HG03457 (cell line): ENCODE measurements around the gene TTBK1.

ENCODE experiments used
- ATAC-seq: cut with Tn5 transposase; IDR thresholded peaks from one replicate; pipeline ENCODE4 v1.9.1; 2021; ENCODE audit warnings: moderate number of reproducible peaks; ENCODE audit not compliant: unreplicated experiment

Gene TTBK1

DNA sequence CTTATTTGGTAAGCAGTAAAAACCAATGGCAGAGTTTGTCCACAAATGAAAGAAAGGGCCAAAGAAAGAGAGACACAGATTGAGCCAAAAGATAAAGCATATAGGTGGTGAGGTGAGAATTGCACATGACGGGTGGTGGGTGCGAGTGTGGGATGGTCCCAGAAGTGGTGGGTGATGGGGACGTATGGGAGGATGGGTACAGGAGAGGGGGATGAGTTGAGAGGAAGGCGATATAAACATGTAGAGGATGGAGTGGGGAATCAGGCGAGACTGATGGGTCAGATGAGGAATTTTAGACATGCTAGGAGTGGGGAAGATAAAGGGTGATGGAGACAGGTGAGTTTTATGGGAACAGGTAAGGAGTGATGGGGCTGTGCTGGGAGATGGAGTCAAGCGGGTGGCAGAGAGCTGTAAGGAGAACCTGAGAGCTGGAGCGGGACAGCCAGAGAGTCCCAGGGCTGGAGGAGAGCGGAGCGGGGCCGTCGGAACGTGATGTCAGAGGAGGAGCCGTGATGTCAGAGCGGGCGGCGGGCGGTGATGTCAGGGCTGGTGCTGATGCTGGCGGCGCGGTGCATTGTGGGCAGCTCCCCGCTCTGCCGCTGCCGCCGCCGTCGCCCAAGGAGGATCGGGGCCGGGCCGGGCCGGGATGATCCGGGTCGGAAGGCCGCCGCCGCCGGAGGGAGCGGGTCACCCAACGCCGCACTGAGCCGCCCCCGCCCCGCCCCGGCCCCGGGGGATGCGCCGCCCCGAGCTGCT lies at the start of gene TTBK1:
Gene TTBK1 (plus strand): TSS at position 574 of the 756 bp plus-strand sequence. CDS start 3,180 bp downstream, outside the sequence.
- ATAC-seq = no peak

DNA sequence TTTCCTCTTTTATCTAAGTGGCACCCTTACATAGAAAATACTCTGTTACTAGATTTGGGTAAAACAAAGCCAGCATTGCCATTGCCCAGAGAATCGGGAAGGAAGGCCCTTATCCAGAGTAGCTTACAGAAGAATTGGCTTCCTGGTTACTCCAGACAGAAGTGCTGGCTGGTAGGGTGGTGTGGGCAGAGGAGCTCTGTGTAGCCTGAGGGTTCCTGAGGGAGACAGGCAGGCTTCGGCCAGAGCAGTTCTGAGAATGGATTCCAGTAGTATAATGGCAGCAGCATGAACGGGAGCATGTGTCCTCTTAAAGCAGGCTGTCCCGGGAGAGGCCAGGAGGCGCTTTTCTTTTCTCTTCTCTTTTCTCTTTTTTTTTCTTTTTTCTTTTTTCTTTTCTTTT lies 49.4 kb upstream of the TTBK1 start:
- ATAC-seq = no peak

DNA sequence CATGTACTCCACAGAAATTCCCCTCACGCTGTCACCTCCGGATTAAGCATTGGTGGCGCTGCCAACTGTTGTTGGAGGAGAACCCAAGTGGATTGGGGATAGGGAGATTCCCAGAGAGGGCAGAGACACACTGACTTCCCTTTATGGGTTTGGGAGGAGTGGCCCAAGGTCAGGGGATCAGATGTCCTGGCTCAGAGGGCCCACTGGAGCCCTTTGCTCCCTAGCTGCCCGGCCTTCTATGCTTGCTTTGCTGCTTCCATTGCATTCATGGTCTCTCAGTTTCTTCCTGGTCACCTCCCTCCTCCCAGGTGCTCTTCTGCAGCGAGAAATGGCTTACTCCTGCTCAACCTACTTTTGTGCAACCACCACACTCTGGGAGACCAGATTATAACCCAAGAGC lies 46.9 kb upstream of the TTBK1 start:
- no peak for ATAC-seq

DNA sequence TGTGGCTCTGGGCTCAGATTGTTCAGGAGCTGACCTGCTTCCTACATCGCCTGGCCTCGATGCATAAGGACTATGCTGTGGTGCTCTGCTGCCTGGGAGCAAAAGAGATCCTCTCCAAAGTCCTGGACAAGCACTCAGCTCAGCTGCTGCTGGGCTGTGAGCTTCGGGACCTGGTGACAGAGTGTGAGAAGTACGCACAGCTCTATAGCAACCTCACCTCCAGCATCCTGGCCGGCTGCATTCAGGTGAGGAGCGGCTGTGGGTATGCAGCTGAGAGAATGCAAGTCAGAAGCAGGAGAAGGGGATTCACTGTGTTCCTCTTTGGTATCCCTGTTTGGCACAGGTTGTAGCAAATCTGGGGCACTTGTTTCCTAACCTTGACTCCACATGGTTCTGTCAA lies 43.4 kb upstream of the TTBK1 start:
- no peak for ATAC-seq

DNA sequence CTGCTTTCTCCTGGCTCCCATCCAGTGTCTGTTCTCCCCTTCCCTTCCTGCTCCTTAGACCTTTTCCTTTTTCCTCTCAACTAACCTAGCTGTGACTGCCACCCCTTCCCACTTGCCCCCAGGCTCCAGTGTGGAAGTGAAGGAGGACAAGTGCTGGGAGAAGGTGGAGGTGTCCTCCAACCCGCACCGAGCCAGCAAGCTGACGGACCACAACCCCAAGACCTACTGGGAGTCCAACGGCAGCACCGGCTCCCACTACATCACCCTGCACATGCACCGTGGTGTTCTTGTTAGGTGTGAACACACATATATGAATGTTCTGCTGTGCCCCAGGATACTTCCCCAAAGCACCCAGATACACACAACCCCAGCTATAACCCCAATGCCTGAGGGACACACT lies 42.7 kb upstream of the TTBK1 start:
- no peak for ATAC-seq

DNA sequence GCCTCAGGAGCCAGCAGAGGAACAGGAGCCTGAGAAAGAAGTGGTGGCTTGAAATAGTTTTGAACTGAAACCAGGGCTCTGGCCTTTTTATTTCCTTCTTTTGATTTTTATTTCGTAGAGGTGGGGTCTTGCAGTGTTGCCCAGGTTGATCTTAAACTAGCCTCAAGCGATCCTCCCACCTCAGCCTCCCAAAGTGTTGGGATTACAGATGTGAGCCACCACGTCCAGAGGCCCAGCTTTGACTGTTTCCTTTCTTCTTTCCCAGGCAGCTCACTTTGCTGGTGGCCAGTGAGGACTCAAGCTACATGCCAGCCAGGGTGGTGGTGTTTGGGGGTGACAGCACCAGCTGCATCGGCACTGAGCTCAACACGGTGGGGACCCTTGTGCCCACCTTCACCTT lies 40.8 kb upstream of the TTBK1 start:
- ATAC-seq = no peak

DNA sequence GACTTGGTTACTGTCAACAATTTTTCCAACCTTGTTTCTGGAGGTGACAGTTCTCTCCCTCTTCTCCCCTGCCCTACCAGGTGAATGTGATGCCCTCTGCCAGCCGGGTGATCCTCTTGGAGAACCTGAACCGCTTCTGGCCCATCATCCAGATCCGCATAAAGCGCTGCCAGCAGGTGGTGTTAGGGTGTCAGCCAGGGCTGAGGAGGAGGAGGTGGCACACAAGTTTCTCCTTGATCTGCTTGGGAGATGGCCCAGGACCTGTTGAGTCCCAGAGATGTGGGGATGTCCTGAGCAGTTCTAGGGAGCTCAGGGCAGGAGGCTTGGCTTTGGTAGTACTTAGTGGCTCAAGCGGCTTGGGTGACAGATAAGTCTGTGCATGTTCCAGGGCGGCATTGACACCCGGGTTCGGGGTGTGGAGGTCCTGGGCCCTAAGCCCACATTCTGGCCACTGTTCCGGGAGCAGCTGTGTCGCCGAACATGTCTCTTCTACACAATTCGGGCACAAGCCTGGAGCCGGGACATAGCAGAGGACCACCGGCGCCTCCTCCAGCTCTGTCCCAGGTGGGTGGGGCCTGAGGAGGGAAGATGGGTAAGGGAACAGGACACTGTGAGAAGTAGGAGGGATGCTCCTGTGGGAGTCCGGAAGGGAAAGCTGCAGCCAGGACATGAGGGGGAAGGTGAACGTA lies 40.1 kb upstream of the TTBK1 start:
- ATAC-seq = no peak

DNA sequence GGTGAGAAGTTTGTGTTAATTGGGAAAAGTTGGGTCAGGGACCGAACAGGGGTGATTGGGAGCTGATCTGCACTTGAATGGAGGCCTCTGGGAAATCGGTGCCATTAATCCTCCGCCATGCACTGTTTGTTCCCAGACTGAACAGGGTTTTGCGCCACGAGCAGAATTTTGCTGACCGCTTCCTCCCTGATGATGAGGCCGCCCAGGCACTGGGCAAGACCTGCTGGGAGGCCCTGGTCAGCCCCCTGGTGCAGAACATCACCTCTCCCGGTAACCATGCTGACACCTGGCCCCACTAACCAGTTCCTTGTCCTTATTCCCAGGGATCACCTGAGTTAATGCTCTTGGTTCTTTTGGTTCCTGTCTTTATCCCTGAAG lies 39.6 kb upstream of the TTBK1 start:
- no peak for ATAC-seq

DNA sequence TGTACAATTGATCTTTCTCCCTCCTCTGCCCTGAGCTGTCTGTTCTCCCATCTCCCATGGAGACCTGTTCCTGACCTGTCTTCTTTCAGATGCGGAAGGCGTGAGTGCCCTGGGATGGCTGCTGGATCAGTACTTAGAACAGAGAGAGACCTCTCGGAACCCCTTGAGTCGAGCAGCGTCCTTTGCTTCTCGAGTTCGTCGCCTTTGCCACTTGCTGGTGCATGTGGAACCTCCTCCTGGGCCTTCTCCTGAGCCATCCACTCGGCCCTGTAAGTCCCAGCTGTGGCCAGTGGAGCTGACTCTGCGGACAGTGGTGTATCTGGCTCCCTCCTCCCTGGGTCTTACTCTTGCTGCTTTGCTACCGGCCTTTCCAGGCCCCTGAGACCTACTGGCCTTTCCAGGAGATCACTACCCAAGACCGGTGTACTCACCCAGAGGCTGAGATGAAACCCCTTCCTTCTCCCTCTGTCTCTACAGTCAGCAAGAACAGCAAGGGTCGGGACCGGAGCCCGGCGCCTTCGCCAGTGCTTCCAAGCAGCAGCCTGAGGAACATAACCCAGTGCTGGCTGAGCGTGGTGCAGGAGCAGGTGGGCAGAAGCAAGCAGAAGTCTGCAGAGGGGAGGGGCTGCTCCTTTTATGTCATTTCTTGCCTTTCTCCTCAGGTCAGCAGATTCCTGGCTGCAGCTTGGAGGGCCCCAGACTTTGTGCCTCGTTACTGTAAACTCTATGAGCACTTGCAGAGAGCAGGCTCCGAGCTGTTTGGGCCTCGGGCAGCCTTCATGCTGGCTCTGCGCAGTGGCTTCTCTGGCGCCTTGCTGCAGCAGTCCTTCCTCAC lies 38.8 kb upstream of the TTBK1 start:
- ATAC-seq = no peak

DNA sequence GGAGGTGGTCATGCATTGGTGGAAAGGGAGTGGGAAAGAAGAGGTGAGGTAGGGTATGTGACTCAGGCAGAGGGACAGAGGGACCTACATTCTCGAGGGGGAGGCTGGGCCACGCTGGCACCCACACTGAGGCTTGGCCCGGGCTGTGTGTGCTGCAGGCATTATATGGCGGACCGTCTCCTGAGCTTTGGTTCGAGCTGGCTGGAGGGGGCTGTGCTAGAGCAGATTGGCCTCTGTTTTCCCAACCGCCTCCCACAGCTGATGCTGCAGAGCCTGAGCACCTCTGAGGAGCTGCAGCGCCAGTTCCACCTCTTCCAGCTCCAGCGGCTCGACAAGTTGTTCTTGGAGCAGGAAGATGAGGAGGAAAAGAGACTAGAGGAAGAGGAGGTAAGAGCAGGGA lies 37.4 kb upstream of the TTBK1 start:
- no peak for ATAC-seq

DNA sequence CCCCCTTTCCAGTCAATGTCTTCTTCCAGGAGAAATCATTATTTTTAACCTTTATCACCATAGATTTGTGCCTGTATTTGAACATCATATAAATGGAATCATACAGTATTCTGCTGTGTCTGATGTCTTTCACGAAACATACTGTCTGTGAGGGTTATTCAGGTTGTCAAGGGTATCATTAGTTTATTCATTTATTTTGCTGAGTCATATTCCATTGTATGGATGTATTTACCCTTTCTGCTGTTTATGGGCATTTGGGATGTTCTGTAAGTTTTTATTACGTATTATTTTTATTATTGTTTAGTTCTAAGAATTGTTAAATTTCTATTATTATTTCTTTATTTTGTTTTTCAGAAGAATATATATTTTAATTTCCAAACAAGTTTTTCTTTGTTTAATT lies 36.0 kb upstream of the TTBK1 start:
- no peak for ATAC-seq

DNA sequence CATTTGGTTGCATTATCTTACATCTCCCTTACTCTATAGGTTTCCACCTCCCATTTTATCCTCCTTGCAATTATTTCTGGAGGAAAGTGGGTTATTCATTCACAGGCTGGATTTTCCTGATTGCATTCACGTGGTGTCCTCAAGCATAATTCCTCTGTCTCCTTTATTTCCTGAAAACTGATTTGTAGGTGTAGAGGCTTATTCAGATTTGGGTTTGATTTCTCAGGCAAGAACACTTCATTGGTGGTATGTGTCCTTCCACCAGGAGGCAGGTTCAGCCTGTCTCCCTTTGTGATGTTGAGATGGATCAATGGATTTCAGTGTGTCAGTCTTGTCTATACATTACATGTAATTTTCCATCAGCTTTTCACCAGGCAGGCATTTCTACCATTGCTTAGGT lies 31.3 kb upstream of the TTBK1 start:
- no peak for ATAC-seq

DNA sequence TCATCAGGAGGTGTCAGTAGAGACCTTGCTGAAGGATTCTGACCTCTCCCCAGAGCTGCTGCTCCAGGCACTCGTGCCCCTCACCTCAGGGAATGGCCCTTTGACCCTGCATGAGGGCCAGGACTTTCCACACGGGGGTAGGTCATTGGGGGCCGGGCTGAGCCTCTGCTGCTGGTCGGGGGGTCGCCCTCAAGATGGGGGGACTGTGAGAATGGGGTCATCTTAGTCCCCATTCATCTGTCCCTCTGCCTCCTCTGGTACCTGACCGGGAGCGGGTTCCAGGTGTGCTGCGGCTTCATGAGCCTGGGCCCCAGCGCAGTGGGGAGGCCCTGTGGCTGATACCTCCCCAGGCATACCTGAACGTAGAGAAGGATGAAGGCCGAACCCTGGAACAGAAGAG lies 29.9 kb upstream of the TTBK1 start:
- ATAC-seq = no peak

DNA sequence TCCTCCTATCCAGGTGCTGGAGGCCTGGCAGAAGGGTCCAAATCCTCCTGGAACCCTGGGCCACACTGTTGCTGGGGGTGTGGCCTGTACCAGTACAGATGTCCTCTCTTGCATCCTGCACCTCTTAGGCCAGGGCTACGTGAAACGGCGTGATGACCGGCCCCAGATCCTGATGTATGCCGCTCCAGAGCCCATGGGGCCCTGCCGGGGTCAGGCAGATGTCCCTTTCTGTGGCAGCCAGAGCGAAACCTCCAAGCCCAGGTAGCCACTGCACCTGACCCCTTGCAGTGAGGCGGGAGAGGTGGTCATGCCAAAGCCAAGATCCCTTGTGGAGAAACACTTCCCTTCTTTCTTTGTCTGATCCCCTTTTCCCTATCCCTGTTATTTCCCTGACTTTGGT lies 28.2 kb upstream of the TTBK1 start:
- ATAC-seq = no peak

DNA sequence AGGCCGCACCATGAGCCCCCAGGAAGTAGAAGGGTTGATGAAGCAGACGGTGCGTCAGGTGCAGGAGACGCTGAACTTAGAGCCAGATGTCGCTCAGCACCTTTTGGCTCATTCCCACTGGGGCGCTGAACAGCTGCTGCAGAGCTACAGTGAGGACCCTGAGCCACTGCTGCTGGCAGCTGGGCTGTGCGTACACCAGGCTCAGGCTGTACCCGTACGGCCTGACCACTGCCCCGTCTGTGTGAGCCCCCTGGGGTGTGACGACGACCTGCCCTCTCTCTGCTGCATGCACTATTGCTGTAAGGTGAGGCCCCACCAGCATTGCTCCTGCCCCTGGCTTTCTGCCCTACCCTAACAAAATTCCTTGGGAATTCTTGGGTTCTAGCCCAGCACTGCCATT lies 27.1 kb upstream of the TTBK1 start:
- no peak for ATAC-seq

DNA sequence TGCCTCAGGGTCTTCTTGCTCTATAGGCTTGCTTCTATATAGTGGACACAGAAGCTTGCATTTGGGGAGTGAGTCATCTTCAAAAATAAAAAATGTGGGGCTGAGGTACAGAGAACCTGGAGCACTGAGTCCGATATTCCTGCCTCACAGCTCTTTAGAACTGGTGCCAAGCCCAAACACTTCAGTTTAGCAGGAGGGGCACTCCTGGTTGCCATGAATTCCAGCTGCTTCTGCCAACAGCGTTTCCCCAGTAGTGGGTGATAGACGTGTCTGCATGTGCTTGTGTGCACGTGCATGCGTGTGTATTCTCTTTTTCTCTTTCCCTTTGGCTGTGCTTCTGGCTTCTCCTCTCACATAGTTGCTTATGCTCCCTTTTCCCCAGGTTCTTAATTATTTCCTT lies 25.9 kb upstream of the TTBK1 start:
- ATAC-seq = no peak

DNA sequence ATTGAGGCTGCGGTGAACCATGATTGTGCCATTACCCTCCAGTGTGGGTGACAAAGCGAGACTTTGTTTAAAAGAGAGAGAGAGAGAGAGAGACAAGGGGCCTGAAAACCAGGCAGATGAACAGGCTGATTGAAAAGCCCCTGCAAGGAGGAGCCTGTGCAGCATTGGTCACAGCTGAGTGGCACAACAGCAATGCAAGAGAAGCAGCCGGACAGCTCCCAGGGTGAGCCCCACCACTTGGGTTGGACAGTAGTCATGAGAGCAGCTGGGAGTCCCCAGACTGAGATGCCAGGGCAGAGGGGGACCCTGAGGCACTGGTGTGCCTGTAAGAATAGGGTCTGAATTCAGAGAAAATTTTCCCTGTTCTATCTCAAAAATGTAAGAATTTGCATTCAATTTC lies 24.2 kb upstream of the TTBK1 start:
- ATAC-seq = no peak

DNA sequence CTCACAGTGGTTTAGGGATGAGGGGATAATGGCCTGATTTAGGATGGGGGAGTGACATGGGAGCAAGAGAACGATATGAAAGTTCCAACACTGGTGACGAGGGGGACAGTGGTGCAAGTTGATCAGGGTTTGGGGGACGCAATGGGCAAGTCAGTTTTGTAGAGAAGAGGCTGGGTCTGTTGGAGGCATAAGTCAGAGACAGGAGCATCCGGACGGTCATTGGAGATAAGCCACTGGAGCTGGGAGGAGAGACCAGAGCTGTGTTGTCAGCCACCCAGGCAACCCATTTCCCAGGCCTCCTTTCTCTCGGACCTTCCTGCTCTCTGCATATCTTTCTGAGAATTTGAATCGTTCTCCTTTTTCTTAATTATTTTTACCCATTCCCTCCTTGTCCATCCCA lies 23.5 kb upstream of the TTBK1 start:
- no peak for ATAC-seq

DNA sequence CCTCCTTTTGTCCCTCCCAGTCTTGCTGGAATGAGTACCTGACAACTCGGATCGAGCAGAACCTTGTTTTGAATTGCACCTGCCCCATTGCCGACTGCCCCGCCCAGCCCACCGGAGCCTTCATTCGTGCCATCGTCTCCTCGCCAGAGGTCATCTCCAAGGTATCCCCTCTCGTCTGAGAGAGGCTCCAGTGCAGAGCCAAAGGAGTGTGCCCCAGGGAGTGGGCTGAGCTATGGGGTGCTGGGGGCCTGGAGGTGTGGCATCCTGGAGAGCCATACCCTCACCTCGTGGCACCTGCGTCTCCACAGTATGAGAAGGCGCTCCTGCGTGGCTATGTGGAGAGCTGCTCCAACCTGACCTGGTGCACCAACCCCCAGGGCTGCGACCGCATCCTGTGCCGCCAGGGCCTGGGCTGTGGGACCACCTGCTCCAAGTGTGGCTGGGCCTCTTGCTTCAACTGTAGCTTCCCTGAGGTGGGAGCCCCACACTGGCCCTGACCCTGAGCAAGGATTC lies 22.8 kb upstream of the TTBK1 start:
- no peak for ATAC-seq

DNA sequence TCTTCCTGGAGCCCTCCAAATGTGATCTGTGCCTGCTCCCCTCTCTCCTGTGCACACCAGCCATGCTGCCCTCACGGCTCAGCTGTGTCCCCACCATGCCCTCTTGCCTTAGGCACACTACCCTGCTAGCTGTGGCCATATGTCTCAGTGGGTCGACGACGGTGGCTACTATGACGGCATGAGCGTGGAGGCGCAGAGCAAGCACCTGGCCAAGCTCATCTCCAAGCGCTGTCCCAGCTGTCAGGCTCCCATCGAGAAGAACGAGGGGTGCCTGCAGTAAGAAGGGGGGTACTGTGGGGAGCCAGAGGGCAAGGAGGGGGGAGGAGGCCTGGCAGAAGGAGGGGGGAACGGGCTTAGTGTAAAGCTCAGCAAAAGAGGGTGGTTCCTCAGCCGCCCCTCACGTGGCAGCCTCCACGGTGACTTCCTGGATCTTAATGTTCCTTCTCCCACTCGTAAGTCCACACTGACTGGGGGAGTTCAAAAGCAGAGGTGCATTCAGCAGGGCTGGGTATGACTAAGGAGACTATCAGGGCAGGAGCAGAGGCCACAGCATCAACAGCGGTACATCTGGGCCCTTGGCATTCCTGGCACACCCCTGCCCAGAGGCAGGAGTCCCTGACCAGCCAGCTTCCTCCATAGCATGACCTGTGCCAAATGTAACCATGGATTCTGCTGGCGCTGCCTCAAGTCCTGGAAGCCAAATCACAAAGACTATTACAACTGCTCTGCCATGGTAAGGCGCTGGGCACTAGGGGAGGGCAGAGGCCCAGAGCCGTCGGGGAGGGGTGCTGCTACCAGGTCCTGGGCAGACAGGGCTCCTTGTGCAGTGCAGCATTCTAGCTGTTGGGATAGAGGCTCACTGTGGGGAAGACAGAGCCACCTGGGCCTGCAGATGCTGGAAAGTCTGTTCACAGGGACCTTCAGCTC lies 22.0 kb upstream of the TTBK1 start:
- no peak for ATAC-seq
